ENCODE measurements around the gene GPR15. TPM values are rescaled to one million over a fixed set of nuclear protein-coding genes. Genes with fewer than 3 reads are reported as not detected.

GPR15 gene
- total and polyA plus RNA-seq, 10 of the 15 experiments (the other 5 are each of a cell fraction or from before 2014, with no cell fraction given), result 70.7 to 150 (median 115) TPM

GRCh38 chr3:98525494-98525893, 6.3 kb upstream of the GPR15 start (continued):
- TF ChIP-seq MTA3 (IDR thresholded peaks at IDR 0.05; ENCODE audit: borderline replicate concordance, low read length) (peak; percentile 33; the same call in 1 of the 2 replicates), TCF7 (IDR thresholded peaks at IDR 0.05; ENCODE audit: borderline replicate concordance) (no peak), HCFC1 (IDR thresholded peaks at IDR 0.05; ENCODE audit: low read length) (no peak), IKZF1 (conservative IDR thresholded peaks at IDR 0.05) (peak; percentile 84), BMI1 (IDR thresholded peaks at IDR 0.05; ENCODE audit: borderline replicate concordance) (peak; percentile 40; the same call in 1 of the 2 replicates), CUX1 (IDR thresholded peaks at IDR 0.05; ENCODE audit: insufficient replicate concordance, low read depth, low read length) (no peak)
- TF ChIP-seq, protein P1, sequence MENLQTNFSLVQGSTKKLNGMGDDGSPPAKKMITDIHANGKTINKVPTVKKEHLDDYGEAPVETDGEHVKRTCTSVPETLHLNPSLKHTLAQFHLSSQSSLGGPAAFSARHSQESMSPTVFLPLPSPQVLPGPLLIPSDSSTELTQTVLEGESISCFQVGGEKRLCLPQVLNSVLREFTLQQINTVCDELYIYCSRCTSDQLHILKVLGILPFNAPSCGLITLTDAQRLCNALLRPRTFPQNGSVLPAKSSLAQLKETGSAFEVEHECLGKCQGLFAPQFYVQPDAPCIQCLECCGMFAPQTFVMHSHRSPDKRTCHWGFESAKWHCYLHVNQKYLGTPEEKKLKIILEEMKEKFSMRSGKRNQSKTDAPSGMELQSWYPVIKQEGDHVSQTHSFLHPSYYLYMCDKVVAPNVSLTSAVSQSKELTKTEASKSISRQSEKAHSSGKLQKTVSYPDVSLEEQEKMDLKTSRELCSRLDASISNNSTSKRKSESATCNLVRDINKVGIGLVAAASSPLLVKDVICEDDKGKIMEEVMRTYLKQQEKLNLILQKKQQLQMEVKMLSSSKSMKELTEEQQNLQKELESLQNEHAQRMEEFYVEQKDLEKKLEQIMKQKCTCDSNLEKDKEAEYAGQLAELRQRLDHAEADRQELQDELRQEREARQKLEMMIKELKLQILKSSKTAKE (IDR thresholded peaks at IDR 0.05; ENCODE audit: low read depth, poor library complexity, severe bottlenecking), result peak; percentile 71

All from GM12878 (cell line).